Measurements from ENCODE around the gene ETV1.

DNA sequence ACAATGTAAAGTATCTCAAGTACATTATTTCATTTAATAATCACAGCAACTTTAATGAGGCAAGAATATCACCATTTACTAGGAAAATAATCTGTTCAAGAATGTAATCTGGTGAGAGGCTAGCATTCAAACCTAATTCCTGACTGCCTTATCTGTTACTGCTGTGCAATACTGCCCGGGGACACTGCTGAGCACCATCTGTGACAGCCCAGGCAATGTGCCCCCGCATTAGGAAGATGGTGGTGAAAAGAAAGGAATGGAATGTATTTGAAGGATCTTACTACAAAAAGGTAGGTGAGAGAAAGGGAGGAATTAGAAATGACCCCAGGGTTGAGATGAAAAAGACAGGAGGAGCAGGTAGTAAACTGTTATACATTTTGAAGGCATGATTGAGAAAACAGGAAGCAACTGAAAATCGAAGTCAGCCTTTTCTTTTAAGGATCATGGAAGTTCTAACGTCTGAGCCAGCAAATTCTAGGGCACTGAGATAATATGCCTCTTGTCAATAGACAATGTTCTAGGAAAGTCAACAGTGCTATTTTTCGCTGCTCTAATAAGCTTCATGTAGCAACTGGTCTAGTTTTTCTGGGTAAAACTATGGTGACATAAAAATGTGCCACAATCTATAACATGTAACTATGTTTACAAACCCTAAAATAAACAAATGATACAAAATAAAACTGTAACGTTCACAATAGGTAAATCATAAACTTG lies 90.4 kb downstream of the ETV1 start:
- TF ChIP-seq, protein P1, sequence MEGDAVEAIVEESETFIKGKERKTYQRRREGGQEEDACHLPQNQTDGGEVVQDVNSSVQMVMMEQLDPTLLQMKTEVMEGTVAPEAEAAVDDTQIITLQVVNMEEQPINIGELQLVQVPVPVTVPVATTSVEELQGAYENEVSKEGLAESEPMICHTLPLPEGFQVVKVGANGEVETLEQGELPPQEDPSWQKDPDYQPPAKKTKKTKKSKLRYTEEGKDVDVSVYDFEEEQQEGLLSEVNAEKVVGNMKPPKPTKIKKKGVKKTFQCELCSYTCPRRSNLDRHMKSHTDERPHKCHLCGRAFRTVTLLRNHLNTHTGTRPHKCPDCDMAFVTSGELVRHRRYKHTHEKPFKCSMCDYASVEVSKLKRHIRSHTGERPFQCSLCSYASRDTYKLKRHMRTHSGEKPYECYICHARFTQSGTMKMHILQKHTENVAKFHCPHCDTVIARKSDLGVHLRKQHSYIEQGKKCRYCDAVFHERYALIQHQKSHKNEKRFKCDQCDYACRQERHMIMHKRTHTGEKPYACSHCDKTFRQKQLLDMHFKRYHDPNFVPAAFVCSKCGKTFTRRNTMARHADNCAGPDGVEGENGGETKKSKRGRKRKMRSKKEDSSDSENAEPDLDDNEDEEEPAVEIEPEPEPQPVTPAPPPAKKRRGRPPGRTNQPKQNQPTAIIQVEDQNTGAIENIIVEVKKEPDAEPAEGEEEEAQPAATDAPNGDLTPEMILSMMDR (IDR thresholded peaks at IDR 0.05; ENCODE audit: low read depth, low read length, missing input control): no peak
- no peak for TF ChIP-seq GABPA (IDR thresholded peaks at IDR 0.05 in 1 of 2, conservative IDR thresholded peaks at IDR 0.05 in 1 of 2)

All from liver (tissue), 3 donors.